ENCODE results near the gene ELP4. TPM values are rescaled to one million over a fixed set of nuclear protein-coding genes. Genes with fewer than 3 reads are reported as not detected.

The ELP4 gene
- total RNA-seq, 1 experiment from 2014 or later = 19.4 TPM

DNA sequence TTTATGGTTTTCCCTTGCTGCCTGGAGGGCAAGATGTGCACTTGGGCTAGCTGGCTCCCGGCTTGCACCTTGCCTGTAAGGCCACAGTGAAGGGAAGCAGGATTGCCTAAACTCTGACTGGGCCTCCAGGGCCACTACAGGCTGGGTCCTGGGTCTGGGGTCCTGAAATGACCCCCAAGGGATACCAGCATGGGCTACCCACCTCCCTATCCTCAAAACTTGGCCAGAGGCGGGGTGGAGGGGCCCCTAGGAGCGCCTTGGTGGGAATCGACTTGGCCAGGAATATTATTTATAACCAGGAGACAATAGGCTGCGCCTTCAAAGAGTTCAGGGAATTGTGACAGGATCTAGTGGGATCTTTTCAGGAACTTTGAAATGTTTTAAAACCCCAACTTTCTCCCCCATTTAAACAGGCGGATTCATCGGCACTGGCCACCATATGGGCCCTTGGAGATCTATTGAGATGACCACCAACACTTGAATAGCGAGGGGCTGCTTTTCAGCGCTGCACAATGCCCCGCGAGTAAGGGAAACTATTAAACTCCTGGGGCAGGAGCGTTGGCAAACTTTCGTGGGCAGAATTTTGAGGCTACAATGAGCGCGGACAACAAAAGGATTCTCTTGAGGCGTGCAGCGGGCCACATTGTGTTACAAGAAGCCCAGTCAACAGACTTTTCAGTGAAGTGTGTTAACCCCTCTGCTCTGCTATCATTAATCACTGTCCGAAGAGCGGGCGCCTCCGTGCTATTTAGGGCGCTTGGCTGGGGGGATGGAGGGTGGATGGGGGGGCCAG lies 286.3 kb downstream of the ELP4 start:
- ChIA-PET CTCF (no interaction called here), POLR2A (ENCODE audit: unreplicated experiment) (no interaction called here)
- Histone ChIP-seq H3K4me1 (ENCODE audit: insufficient read depth, low read length) (no peaks in the 10 kb centered on the region), H2AFZ (ENCODE audit: low read length) (no peak overlapping the region), H3K36me3 (ENCODE audit: low read depth, low read length) (no peaks in the 10 kb centered on the region; the same call in 1 of the 2 replicates), H3F3A (ENCODE audit: low read length, unreplicated experiment) (no peaks in the 10 kb centered on the region), H3K27me3 (ENCODE audit: low read length) (no peaks in the 10 kb centered on the region), H3K9me3 (ENCODE audit: low read length) (no peaks in the 10 kb centered on the region), H3K4me3 (ENCODE audit: low read length) (no peak overlapping the region), H3K9ac (ENCODE audit: low read length) (no peak overlapping the region), H3K27ac (ENCODE audit: low read length) (no peak overlapping the region), H3K79me2 (ENCODE audit: low read length) (no peaks in the 10 kb centered on the region), H3K4me2 (ENCODE audit: low read length) (no peak overlapping the region), H3K9me2 (replicated peaks; ENCODE audit: low read length) (no peaks in the 10 kb centered on the region), H4K20me1 (ENCODE audit: low read length) (no peaks in the 10 kb centered on the region)
- DNase-seq (no peak), ATAC-seq (no peak)
- no TSS peak for BruUV-seq (replicated peaks)
- intact Hi-C loops (cut with micrococcal nuclease) = no loop called here
- TF ChIP-seq, protein P1, sequence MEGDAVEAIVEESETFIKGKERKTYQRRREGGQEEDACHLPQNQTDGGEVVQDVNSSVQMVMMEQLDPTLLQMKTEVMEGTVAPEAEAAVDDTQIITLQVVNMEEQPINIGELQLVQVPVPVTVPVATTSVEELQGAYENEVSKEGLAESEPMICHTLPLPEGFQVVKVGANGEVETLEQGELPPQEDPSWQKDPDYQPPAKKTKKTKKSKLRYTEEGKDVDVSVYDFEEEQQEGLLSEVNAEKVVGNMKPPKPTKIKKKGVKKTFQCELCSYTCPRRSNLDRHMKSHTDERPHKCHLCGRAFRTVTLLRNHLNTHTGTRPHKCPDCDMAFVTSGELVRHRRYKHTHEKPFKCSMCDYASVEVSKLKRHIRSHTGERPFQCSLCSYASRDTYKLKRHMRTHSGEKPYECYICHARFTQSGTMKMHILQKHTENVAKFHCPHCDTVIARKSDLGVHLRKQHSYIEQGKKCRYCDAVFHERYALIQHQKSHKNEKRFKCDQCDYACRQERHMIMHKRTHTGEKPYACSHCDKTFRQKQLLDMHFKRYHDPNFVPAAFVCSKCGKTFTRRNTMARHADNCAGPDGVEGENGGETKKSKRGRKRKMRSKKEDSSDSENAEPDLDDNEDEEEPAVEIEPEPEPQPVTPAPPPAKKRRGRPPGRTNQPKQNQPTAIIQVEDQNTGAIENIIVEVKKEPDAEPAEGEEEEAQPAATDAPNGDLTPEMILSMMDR (conservative IDR thresholded peaks at IDR 0.05; ENCODE audit: low read depth, low read length) = no peak
- TF ChIP-seq EZH2 (IDR thresholded peaks at IDR 0.05; ENCODE audit: low read length, unreplicated experiment) (no peak), EZH2phosphoT487 (IDR thresholded peaks at IDR 0.05; ENCODE audit: borderline replicate concordance, low read length) (no peak)

DNA sequence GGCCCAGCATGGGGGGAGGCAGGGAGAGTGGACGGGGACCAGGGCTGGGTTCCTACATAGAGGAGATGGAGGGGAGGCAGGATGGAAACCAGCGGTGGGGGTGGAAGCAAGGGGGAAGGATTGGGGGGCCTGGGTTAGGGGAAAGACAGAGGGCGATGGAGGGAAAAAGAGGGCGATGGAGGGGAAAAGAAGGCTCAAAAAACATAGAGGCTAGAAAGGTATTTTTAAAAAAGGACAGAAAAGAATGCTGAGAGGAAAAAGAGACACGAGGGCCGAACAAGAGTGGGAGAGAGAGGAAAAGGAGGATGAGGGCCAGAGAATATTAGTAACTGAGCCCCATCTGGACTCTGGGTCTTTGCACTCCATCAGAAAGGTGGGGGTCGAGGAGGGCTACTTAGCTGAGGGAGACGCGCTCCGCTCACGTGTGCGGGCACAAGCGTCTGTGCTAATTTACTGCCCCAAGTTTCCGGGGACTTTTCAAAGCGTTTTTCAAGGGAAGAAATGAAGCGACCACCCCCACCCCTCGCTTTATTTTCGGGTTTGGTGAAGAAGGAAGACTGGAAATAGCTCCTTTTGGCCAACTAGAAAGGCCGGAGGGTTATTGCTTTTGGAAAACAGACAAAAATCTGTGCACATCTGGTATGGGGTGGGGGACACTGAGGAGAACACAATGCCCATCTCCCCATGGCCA lies 287.1 kb downstream of the ELP4 start:
- intact Hi-C loops (cut with micrococcal nuclease) = no loop called here
- no peak for ATAC-seq

More for the DNA sequence above, 287.1 kb downstream of the ELP4 start:
- Histone ChIP-seq H3F3A (ENCODE audit: low read length, unreplicated experiment) (no peaks in the 10 kb centered on the region), H3K4me2 (ENCODE audit: low read length) (no peak overlapping the region), H3K9me3 (ENCODE audit: low read length) (no peaks in the 10 kb centered on the region), H3K9me2 (replicated peaks; ENCODE audit: low read length) (no peaks in the 10 kb centered on the region), H3K4me1 (ENCODE audit: insufficient read depth, low read length) (no peaks in the 10 kb centered on the region), H3K27me3 (ENCODE audit: low read length) (no peaks in the 10 kb centered on the region), H3K27ac (ENCODE audit: low read length) (no peak overlapping the region), H3K79me2 (ENCODE audit: low read length) (no peaks in the 10 kb centered on the region), H3K36me3 (ENCODE audit: low read depth, low read length) (no peaks in the 10 kb centered on the region; the same call in 1 of the 2 replicates), H2AFZ (ENCODE audit: low read length) (no peak overlapping the region), H4K20me1 (ENCODE audit: low read length) (no peaks in the 10 kb centered on the region), H3K9ac (ENCODE audit: low read length) (no peak overlapping the region), H3K4me3 (ENCODE audit: low read length) (no peak overlapping the region)
- ChIA-PET POLR2A (ENCODE audit: unreplicated experiment) (interaction anchor here (0.6 kb wide), 1 partner anchor 11 kb away, joined by 8 read pairs; no protein-coding TSS in a partner anchor), CTCF (interaction anchor here (0.6 kb wide), 1 partner anchor 724 kb away, joined by 4 read pairs; no protein-coding TSS in a partner anchor)
- TF ChIP-seq EZH2phosphoT487 (IDR thresholded peaks at IDR 0.05; ENCODE audit: borderline replicate concordance, low read length) (no peak), EZH2 (IDR thresholded peaks at IDR 0.05; ENCODE audit: low read length, unreplicated experiment) (no peak)
- TF ChIP-seq, protein P1 (conservative IDR thresholded peaks at IDR 0.05; ENCODE audit: low read depth, low read length) = no peak
- no peak for DNase-seq
- BruUV-seq (replicated peaks) = no TSS peak

Measured in PC-3 (cell line).